ENCODE data around the gene BCAS3.

GRCh38 chr17:60923000-60923399 is 245.3 kb downstream of the BCAS3 start:
- TF ChIP-seq CTCF (IDR thresholded peaks at IDR 0.05; ENCODE audit: poor library complexity, severe bottlenecking) (no peak), EZH2 (IDR thresholded peaks at IDR 0.05; ENCODE audit: borderline replicate concordance, insufficient read depth, low read length, poor library complexity, severe bottlenecking) (no peak), EP300 (conservative IDR thresholded peaks at IDR 0.05; ENCODE audit: poor library complexity, severe bottlenecking) (no peak), MXI1 (conservative IDR thresholded peaks at IDR 0.05; ENCODE audit: poor library complexity, severe bottlenecking) (no peak), POLR2AphosphoS5 (IDR thresholded peaks at IDR 0.05) (no peak), TAF1 (IDR thresholded peaks at IDR 0.05; ENCODE audit: low read depth) (no peak), REST (IDR thresholded peaks at IDR 0.05; ENCODE audit: borderline replicate concordance) (no peak), SMC3 (conservative IDR thresholded peaks at IDR 0.05; ENCODE audit: poor library complexity) (no peak), RAD21 (conservative IDR thresholded peaks at IDR 0.05) (no peak)
